Small intestine (tissue), 7 donors: ENCODE data around the gene NSMCE1. TPM values are rescaled to one million over a fixed set of nuclear protein-coding genes. Genes with fewer than 3 reads are reported as not detected.
"Not testable (repeated sequence)": the region's sequence is repeated elsewhere in the genome, so short reads cannot be mapped to it uniquely, and the experiment has no call there.

Experiments used
- DNase-seq, 2 donors: peaks; one replicate each; pipeline versions ENCODE4 v3.0.0 to v3.0.0-alpha.2; 2013
- FAIRE-seq: peaks from 2 replicates; lab custom pipeline; 2012; peaks lifted over from hg19 to GRCh38; lab: Jason Lieb, UNC
- H3K27ac ChIP-seq, 3 donors: one replicate each; pipeline ENCODE4 v1.5.1; 2013; ENCODE audit warnings: low read length in 2 of 3, mild to moderate bottlenecking in 2 of 3, control low read depth in 1 of 3, inconsistent platforms in 1 of 3, low read depth in 1 of 3, moderate library complexity in 1 of 3
- H3K27me3 ChIP-seq, 3 donors: one replicate each; pipeline ENCODE4 v1.6.1; 2013; ENCODE audit warnings: low read length in 3 of 3, inconsistent platforms in 1 of 3; ENCODE audit not compliant: control insufficient read depth in 3 of 3, insufficient read depth in 3 of 3
- H3K36me3 ChIP-seq, 3 donors: one replicate each; pipeline ENCODE4 v1.6.1; 2013; ENCODE audit warnings: low read length in 3 of 3, inconsistent platforms in 1 of 3, low read depth in 1 of 3, mild to moderate bottlenecking in 1 of 3, moderate library complexity in 1 of 3; ENCODE audit not compliant: control insufficient read depth in 3 of 3, insufficient read depth in 2 of 3
- H3K4me1 ChIP-seq, 3 donors: one replicate each; pipeline ENCODE4 v1.6.1; 2013; ENCODE audit warnings: low read length in 2 of 3, inconsistent platforms in 1 of 3, low read depth in 1 of 3, mild to moderate bottlenecking in 1 of 3, moderate library complexity in 1 of 3; ENCODE audit not compliant: control insufficient read depth in 3 of 3, insufficient read depth in 2 of 3
- H3K4me3 ChIP-seq, 3 donors: one replicate each; pipeline ENCODE4 v1.5.1; 2013; ENCODE audit warnings: low read length in 3 of 3, control low read depth in 1 of 3, inconsistent platforms in 1 of 3, low read depth in 1 of 3, mild to moderate bottlenecking in 1 of 3, moderate library complexity in 1 of 3
- H3K9me3 ChIP-seq, 2 donors: one replicate each; pipeline ENCODE4 v1.6.1; 2013; ENCODE audit warnings: low read depth in 1 of 2, low read length in 1 of 2; ENCODE audit not compliant: control insufficient read depth in 2 of 2, insufficient read depth in 1 of 2
- WGBS, 3 donors: extraction: QIAGEN DNeasy Blood & Tissue Kit; methylation state at CpG; one replicate each; pipeline ENCODE4 v1.1.7; 2013; 5-methylcytosine and 5-hydroxymethylcytosine counted together
- polyA plus RNA-seq, 4 donors: library from polyadenylated mRNA; stranded (reverse) in 3 of 4; unstranded in 1 of 4; fragments of 200-250 nt in 3 of 4; fragments of 120-200 nt in 1 of 4; gene quantifications; one replicate each; pipeline versions ENCODE4 v1.2.1 to v1.2.3, GENCODE V29; 2013
- donor health status: healthy with polysubstance abuse.
- donor health status: control.
- donor health status: control.
- donor health status: Bipolar disorder and iron deficiency.
- donor health status: healthy.

NSMCE1 gene
- polyA plus RNA-seq, 4 donors = 37.8 to 66.1 (median 52.3) TPM

- Histone ChIP-seq H3K9me3 (no peaks in the 10 kb centered on the region), H3K36me3 (no peaks in the 10 kb centered on the region), H3K27ac (no peak overlapping the region), H3K27me3 (no peaks in the 10 kb centered on the region), H3K4me3 (no peak overlapping the region), H3K4me1 (no peaks in the 10 kb centered on the region)
- FAIRE-seq (no peak), DNase-seq (no peak)
- WGBS, 3 donors = 75 to 76% (median 75%) methylated on average over 6 of the region's 6 CpGs
These were observed 17.2 kb upstream of the NSMCE1 start for GRCh38 chr16:27285676-27286196.

GRCh38 chr16:27284865-27285675, 16.5 kb upstream of the NSMCE1 start:
- Histone ChIP-seq H3K36me3 (no peaks in the 10 kb centered on the region), H3K9me3 (no peaks in the 10 kb centered on the region), H3K4me1 (no peaks in the 10 kb centered on the region), H3K4me3 (no peak overlapping the region), H3K27ac (no peak overlapping the region), H3K27me3 (no peaks in the 10 kb centered on the region)
- no peak for FAIRE-seq
- DNase-seq = no peak
- 77 to 84% (median 77%) methylated on average over 7 of the region's 7 CpGs for WGBS, 3 donors

GRCh38 chr16:27281243-27281642, 12.7 kb upstream of the NSMCE1 start:
- WGBS, 3 donors = 65 to 71% (median 70%) methylated on average over 7 of the region's 7 CpGs
- Histone ChIP-seq H3K27ac (no peak overlapping the region), H3K36me3 (no peaks in the 10 kb centered on the region), H3K4me1 (no peaks in the 10 kb centered on the region), H3K9me3 (no peaks in the 10 kb centered on the region), H3K4me3 (no peak overlapping the region), H3K27me3 (no peaks in the 10 kb centered on the region)
- no peak for FAIRE-seq
- DNase-seq = no peak

GRCh38 chr16:27275394-27275793, 6.8 kb upstream of the NSMCE1 start:
- no peak for DNase-seq
- WGBS, 3 donors = 80 to 88% (median 84%) methylated on average over 1 of the region's 1 CpG
- FAIRE-seq = no peak

GRCh38 chr16:27274424-27274874, 5.9 kb upstream of the NSMCE1 start:
- not testable (repeated sequence) for FAIRE-seq, H3K36me3 ChIP-seq, H3K9me3 ChIP-seq, H3K4me3 ChIP-seq, DNase-seq, H3K27me3 ChIP-seq
- Histone ChIP-seq H3K4me1 (peaks cover 0 to 17% (median 5%) of the 10 kb centered on the region in 3 donors), H3K27ac (peak overlapping the region in 1 of 3 donors; percentile 78)
- WGBS, 3 donors = 73% methylated on average over 7 of the region's 7 CpGs

More at GRCh38 chr16:27275394-27275793, 6.8 kb upstream of the NSMCE1 start:
- no peaks in the 10 kb centered on the region for H3K36me3 ChIP-seq
- H3K9me3 ChIP-seq = no peaks in the 10 kb centered on the region
- H3K4me3 ChIP-seq = no peak overlapping the region
- no peaks in the 10 kb centered on the region for H3K27me3 ChIP-seq
- H3K27ac ChIP-seq = no peak overlapping the region
- H3K4me1 ChIP-seq = peaks cover 0 to 14% (median 5%) of the 10 kb centered on the region in 3 donors

GRCh38 chr16:27273670-27274423, 5.3 kb upstream of the NSMCE1 start:
- FAIRE-seq (no peak), DNase-seq (peak; percentile 83 to 94)
- 40 to 57% (median 46%) methylated on average over 8 of the region's 8 CpGs for WGBS, 3 donors
- Histone ChIP-seq H3K27ac (peak overlapping the region; percentile 38 to 89 (median 46)), H3K4me3 (no peak overlapping the region), H3K27me3 (no peaks in the 10 kb centered on the region), H3K36me3 (no peaks in the 10 kb centered on the region), H3K4me1 (peaks cover 2 to 22% (median 5%) of the 10 kb centered on the region in 3 donors), H3K9me3 (no peaks in the 10 kb centered on the region)

GRCh38 chr16:27273330-27273669, 4.7 kb upstream of the NSMCE1 start:
- Histone ChIP-seq H3K9me3 (no peaks in the 10 kb centered on the region), H3K36me3 (no peaks in the 10 kb centered on the region), H3K4me1 (peaks cover 2 to 22% (median 5%) of the 10 kb centered on the region in 3 donors), H3K27ac (peak overlapping the region; percentile 38 to 89 (median 46)), H3K4me3 (no peak overlapping the region), H3K27me3 (no peaks in the 10 kb centered on the region)
- FAIRE-seq (no peak), DNase-seq (no peak)
- 90 to 96% (median 96%) methylated on average over 4 of the region's 4 CpGs for WGBS, 3 donors

GRCh38 chr16:27272697-27273096, 4.1 kb upstream of the NSMCE1 start:
- not testable (repeated sequence) for FAIRE-seq

More at GRCh38 chr16:27272697-27273096, 4.1 kb upstream of the NSMCE1 start:
- 95 to 97% (median 96%) methylated on average over 7 of the region's 7 CpGs for whole genome bisulfite sequencing, 3 donors
- not testable (repeated sequence) for DNase-seq, H3K36me3 ChIP-seq, H3K9me3 ChIP-seq, H3K4me3 ChIP-seq, H3K27me3 ChIP-seq
- H3K27ac ChIP-seq = peak overlapping the region in 1 of 3 donors; percentile 89
- peaks cover 4 to 22% (median 5%) of the 10 kb centered on the region in 3 donors for H3K4me1 ChIP-seq
